Loucy (cell line): ENCODE measurements around the gene RABGAP1.

Experiments used
- EZH2phosphoT487 ChIP-seq: fragments of 200-600 bp; IDR thresholded peaks from 2 replicates; pipeline ENCODE4 v1.6.1; 2018; ENCODE audit warnings: antibody characterized with exemption, mild to moderate bottlenecking, moderate library complexity, borderline replicate concordance
- TF ChIP-seq, protein P1 (sequence below): fragments of 200-600 bp; sonication (generic); conservative IDR thresholded peaks from 2 replicates; pipeline ENCODE4 v1.5.1; 2014; ENCODE audit warnings: mild to moderate bottlenecking, antibody characterized with exemption, low read length

DNA sequence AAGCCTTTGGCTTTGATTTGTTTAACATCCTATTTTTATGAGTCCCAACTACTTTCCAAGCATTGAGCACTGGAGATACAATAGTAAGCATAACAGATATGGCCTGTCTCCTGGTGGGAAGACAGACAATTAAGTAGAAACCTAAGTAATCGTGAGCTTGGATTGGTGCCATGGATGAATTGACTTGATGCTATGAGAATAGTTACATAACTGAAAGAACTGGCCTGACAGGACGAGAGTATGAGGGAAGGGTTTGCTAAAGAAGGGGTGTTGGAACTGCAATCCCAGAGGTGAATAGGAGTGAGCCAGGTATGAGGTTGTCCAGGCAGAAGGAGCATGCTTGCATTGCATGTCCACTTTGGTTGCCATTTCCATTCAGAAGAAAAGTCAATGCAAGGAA, 145.1 kb downstream of the RABGAP1 start:
- no peak for TF ChIP-seq EZH2phosphoT487
- TF ChIP-seq, protein P1, sequence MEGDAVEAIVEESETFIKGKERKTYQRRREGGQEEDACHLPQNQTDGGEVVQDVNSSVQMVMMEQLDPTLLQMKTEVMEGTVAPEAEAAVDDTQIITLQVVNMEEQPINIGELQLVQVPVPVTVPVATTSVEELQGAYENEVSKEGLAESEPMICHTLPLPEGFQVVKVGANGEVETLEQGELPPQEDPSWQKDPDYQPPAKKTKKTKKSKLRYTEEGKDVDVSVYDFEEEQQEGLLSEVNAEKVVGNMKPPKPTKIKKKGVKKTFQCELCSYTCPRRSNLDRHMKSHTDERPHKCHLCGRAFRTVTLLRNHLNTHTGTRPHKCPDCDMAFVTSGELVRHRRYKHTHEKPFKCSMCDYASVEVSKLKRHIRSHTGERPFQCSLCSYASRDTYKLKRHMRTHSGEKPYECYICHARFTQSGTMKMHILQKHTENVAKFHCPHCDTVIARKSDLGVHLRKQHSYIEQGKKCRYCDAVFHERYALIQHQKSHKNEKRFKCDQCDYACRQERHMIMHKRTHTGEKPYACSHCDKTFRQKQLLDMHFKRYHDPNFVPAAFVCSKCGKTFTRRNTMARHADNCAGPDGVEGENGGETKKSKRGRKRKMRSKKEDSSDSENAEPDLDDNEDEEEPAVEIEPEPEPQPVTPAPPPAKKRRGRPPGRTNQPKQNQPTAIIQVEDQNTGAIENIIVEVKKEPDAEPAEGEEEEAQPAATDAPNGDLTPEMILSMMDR: no peak
